Thyroid gland (tissue), 4 donors: Measurements from ENCODE around the gene ZFP42.
"Not testable (repeated sequence)": the region's sequence is repeated elsewhere in the genome, so short reads cannot be mapped to it uniquely, and the experiment has no call there.

Source experiments
- CTCF ChIP-seq, 6 experiments: fragments of 200-600 bp in 3 of 6; fragments of 450-650 bp in 3 of 6; sonication (generic) in 3 of 6; IDR thresholded peaks; one replicate each; pipeline ENCODE4 v1.5.1; 2016 to 2019; ENCODE audit warnings: antibody characterized with exemption in 6 of 6, mild to moderate bottlenecking in 2 of 6, inconsistent platforms in 1 of 6, moderate library complexity in 1 of 6
- POLR2A ChIP-seq, 2 donors: fragments of 450-650 bp; IDR thresholded peaks; one replicate each; pipeline ENCODE4 v1.6.1; 2017; ENCODE audit warnings: antibody characterized with exemption in 2 of 2, mild to moderate bottlenecking in 2 of 2, moderate library complexity in 1 of 2

- not testable (repeated sequence) for TF ChIP-seq CTCF, POLR2A (IDR thresholded peaks at IDR 0.05)
Observed at GRCh38 chr4:187997991-187998390, 2.4 kb downstream of the ZFP42 start.
